ENCODE results near the gene MB.

Gene MB

GRCh38 chr22:35630387-35630793 lies 13.3 kb upstream of the MB start:
- TF ChIP-seq CTCF (IDR thresholded peaks at IDR 0.05; ENCODE audit: insufficient read depth, low read length) (no peak), POLR2AphosphoS5 (IDR thresholded peaks at IDR 0.05; ENCODE audit: low read depth) (no peak), SPI1 (IDR thresholded peaks at IDR 0.05; ENCODE audit: borderline replicate concordance, low read depth) (no peak), GABPA (IDR thresholded peaks at IDR 0.05; ENCODE audit: low read depth) (no peak), REST (IDR thresholded peaks at IDR 0.05; ENCODE audit: insufficient replicate concordance, low read depth) (no peak)
- no peak for DNase-seq (ENCODE audit: low read depth in 1 of 2, low spot score in 1 of 2)
- Histone ChIP-seq H3K27ac (replicated peaks) (no peak overlapping the region), H3K4me3 (replicated peaks; ENCODE audit: insufficient read depth, low read length) (no peak overlapping the region), H3K27me3 (ENCODE audit: insufficient read depth, poor library complexity, severe bottlenecking) (peaks cover 18% of the 10 kb centered on the region)

- TF ChIP-seq GABPA (IDR thresholded peaks at IDR 0.05; ENCODE audit: low read depth) (no peak), CTCF (IDR thresholded peaks at IDR 0.05; ENCODE audit: insufficient read depth, low read length) (no peak), POLR2AphosphoS5 (IDR thresholded peaks at IDR 0.05; ENCODE audit: low read depth) (no peak), REST (IDR thresholded peaks at IDR 0.05; ENCODE audit: insufficient replicate concordance, low read depth) (no peak), SPI1 (IDR thresholded peaks at IDR 0.05; ENCODE audit: borderline replicate concordance, low read depth) (no peak)
- Histone ChIP-seq H3K27me3 (ENCODE audit: insufficient read depth, poor library complexity, severe bottlenecking) (peaks cover 16% of the 10 kb centered on the region), H3K27ac (replicated peaks) (no peak overlapping the region), H3K4me3 (replicated peaks; ENCODE audit: insufficient read depth, low read length) (no peak overlapping the region)
- no peak for DNase-seq (ENCODE audit: low read depth in 1 of 2, low spot score in 1 of 2)
Observed at GRCh38 chr22:35629406-35630216, 12.5 kb upstream of the MB start.

GRCh38 chr22:35628732-35629131 lies 11.6 kb upstream of the MB start:
- H3K27ac ChIP-seq (replicated peaks), result no peak overlapping the region

More at GRCh38 chr22:35628732-35629131, 11.6 kb upstream of the MB start:
- Histone ChIP-seq H3K4me3 (replicated peaks; ENCODE audit: insufficient read depth, low read length) (no peak overlapping the region), H3K27me3 (ENCODE audit: insufficient read depth, poor library complexity, severe bottlenecking) (peaks cover 16% of the 10 kb centered on the region)
- DNase-seq (ENCODE audit: low read depth in 1 of 2, low spot score in 1 of 2), result no peak
- TF ChIP-seq REST (IDR thresholded peaks at IDR 0.05; ENCODE audit: insufficient replicate concordance, low read depth), result no peak
- no peak for TF ChIP-seq CTCF (IDR thresholded peaks at IDR 0.05; ENCODE audit: insufficient read depth, low read length)
- no peak for TF ChIP-seq POLR2AphosphoS5 (IDR thresholded peaks at IDR 0.05; ENCODE audit: low read depth)
- no peak for TF ChIP-seq SPI1 (IDR thresholded peaks at IDR 0.05; ENCODE audit: borderline replicate concordance, low read depth)
- TF ChIP-seq GABPA (IDR thresholded peaks at IDR 0.05; ENCODE audit: low read depth), result no peak
